Measurements from ENCODE around the gene TPM3. TPM values are rescaled to one million over a fixed set of nuclear protein-coding genes. Genes with fewer than 3 reads are reported as not detected.
"Not testable (repeated sequence)": the region's sequence is repeated elsewhere in the genome, so short reads cannot be mapped to it uniquely, and the experiment has no call there.

Gene TPM3
- total RNA-seq, 2 experiments from 2014 or later = 792 to 805 TPM

- ChIA-PET POLR2A (interaction anchor here (0.9 to 8.4 kb wide), 14 partner anchors 9 to 231 kb away, joined by 3 to 72 read pairs (median 8); partner anchors contain the start of genes NUP210L and RPS27), CTCF (interaction anchor here (1.3 kb wide), 1 partner anchor 50 kb away, joined by 3 read pairs; no protein-coding TSS in a partner anchor)
- Mint-ChIP-seq H3K9me3 (peaks cover 6% of the 10 kb centered on the region), H3K27me3 (no peaks in the 10 kb centered on the region), H3K27ac (peak overlapping the region; percentile 97), H3K36me3 (ENCODE audit: low read depth) (peaks cover 81% of the 10 kb centered on the region), H3K4me1 (peaks cover 74% of the 10 kb centered on the region), H3K4me3 (peak overlapping the region; percentile 92)
- DNase-seq = peak; percentile 72
Measured at GRCh38 chr1:154221278-154222001, 29.5 kb upstream of the TPM3 start.

GRCh38 chr1:154220970-154221277 lies 29.0 kb upstream of the TPM3 start:
- Mint-ChIP-seq H3K9me3 (peaks cover 6% of the 10 kb centered on the region), H3K4me1 (peaks cover 73% of the 10 kb centered on the region), H3K27me3 (no peaks in the 10 kb centered on the region), H3K36me3 (ENCODE audit: low read depth) (peaks cover 76% of the 10 kb centered on the region), H3K27ac (peak overlapping the region; percentile 97), H3K4me3 (peak overlapping the region; percentile 92)
- POLR2A ChIA-PET = interaction anchor here (0.9 to 8.4 kb wide), 18 partner anchors 9 to 298 kb away, joined by 3 to 72 read pairs (median 6); partner anchors contain the start of genes GATAD2B, NUP210L and RPS27
- no peak for DNase-seq
- CTCF ChIA-PET = interaction anchor here (0.8 to 3.6 kb wide), 3 partner anchors 22 to 179 kb away, joined by 3 to 18 read pairs (median 5); no protein-coding TSS in a partner anchor

- H3K4me1 Mint-ChIP-seq = peaks cover 71% of the 10 kb centered on the region
- CTCF ChIA-PET = interaction anchor here (0.8 to 3.6 kb wide), 6 partner anchors 16 to 180 kb away, joined by 3 to 18 read pairs (median 4); no protein-coding TSS in a partner anchor
- POLR2A ChIA-PET = interaction anchor here (0.9 to 8.4 kb wide), 18 partner anchors 10 to 586 kb away, joined by 3 to 72 read pairs (median 6); partner anchors contain the start of genes CHTOP, GATAD2B, NUP210L and RPS27
- H3K9me3 Mint-ChIP-seq = peaks cover 6% of the 10 kb centered on the region
- peaks cover 70% of the 10 kb centered on the region for H3K36me3 Mint-ChIP-seq (ENCODE audit: low read depth)
- H3K27me3 Mint-ChIP-seq = no peaks in the 10 kb centered on the region
- H3K4me3 Mint-ChIP-seq = peak within 1 kb of the TSS; percentile 92
- DNase-seq = peak; percentile 99
- H3K27ac Mint-ChIP-seq = peak within 1 kb of the TSS; percentile 97
Measured at GRCh38 chr1:154220071-154220969, 28.4 kb upstream of the TPM3 start, which contains the start of gene UBAP2L. TSS of gene UBAP2L (plus strand) at chr1:154220955. CDS start at chr1:154225124, 4,169 bp downstream.

- peaks cover 62% of the 10 kb centered on the region for H3K36me3 Mint-ChIP-seq (ENCODE audit: low read depth)
- CTCF ChIA-PET = interaction anchor here (0.9 to 3.6 kb wide), 6 partner anchors 16 to 116 kb away, joined by 3 to 18 read pairs (median 6); no protein-coding TSS in a partner anchor
- peaks cover 6% of the 10 kb centered on the region for H3K9me3 Mint-ChIP-seq
- DNase-seq = no peak
- peak overlapping the region; percentile 88 for H3K27ac Mint-ChIP-seq
- no peaks in the 10 kb centered on the region for H3K27me3 Mint-ChIP-seq
- H3K4me3 Mint-ChIP-seq = peak overlapping the region; percentile 92
- H3K4me1 Mint-ChIP-seq = peaks cover 63% of the 10 kb centered on the region
- POLR2A ChIA-PET = interaction anchor here (1.1 to 8.4 kb wide), 13 partner anchors 9 to 586 kb away, joined by 3 to 72 read pairs (median 11); partner anchors contain the start of genes CHTOP, GATAD2B, NUP210L and RPS27
Measured at GRCh38 chr1:154219541-154219940, 27.6 kb upstream of the TPM3 start.

GRCh38 chr1:154218545-154218944 lies 26.6 kb upstream of the TPM3 start:
- CTCF ChIA-PET = interaction anchor here (0.6 to 3.6 kb wide), 5 partner anchors 20 to 117 kb away, joined by 3 to 18 read pairs (median 6); no protein-coding TSS in a partner anchor
- no peaks in the 10 kb centered on the region for H3K27me3 Mint-ChIP-seq
- H3K36me3 Mint-ChIP-seq (ENCODE audit: low read depth) = peaks cover 64% of the 10 kb centered on the region
- peaks cover 6% of the 10 kb centered on the region for H3K9me3 Mint-ChIP-seq
- peaks cover 59% of the 10 kb centered on the region for H3K4me1 Mint-ChIP-seq
- H3K27ac Mint-ChIP-seq = peak overlapping the region; percentile 27
- H3K4me3 Mint-ChIP-seq = peak overlapping the region; percentile 92
- POLR2A ChIA-PET = interaction anchor here (1.1 to 8.4 kb wide), 10 partner anchors 8 to 168 kb away, joined by 3 to 72 read pairs (median 6); no protein-coding TSS in a partner anchor
- DNase-seq = no peak

GRCh38 chr1:154213274-154213673 lies 21.4 kb upstream of the TPM3 start:
- Mint-ChIP-seq H3K4me3 (no peak overlapping the region), H3K27me3 (no peaks in the 10 kb centered on the region), H3K36me3 (ENCODE audit: low read depth) (peaks cover 53% of the 10 kb centered on the region), H3K4me1 (peaks cover 37% of the 10 kb centered on the region), H3K27ac (peak overlapping the region; percentile 55), H3K9me3 (no peaks in the 10 kb centered on the region)
- POLR2A ChIA-PET = interaction anchor here (1.0 kb wide), 1 partner anchor 45 kb away, joined by 3 read pairs; no protein-coding TSS in a partner anchor
- DNase-seq = no peak
- CTCF ChIA-PET = no interaction called here

GRCh38 chr1:154212083-154212482 lies 20.2 kb upstream of the TPM3 start:
- H3K27ac Mint-ChIP-seq = peak overlapping the region; percentile 64
- DNase-seq = no peak
- H3K27me3 Mint-ChIP-seq = no peaks in the 10 kb centered on the region
- CTCF ChIA-PET = no interaction called here
- no peaks in the 10 kb centered on the region for H3K9me3 Mint-ChIP-seq
- POLR2A ChIA-PET = interaction anchor here (1.0 kb wide), 1 partner anchor 47 kb away, joined by 3 read pairs; no protein-coding TSS in a partner anchor
- peaks cover 48% of the 10 kb centered on the region for H3K36me3 Mint-ChIP-seq (ENCODE audit: low read depth)
- H3K4me3 Mint-ChIP-seq = no peak overlapping the region
- H3K4me1 Mint-ChIP-seq = peaks cover 28% of the 10 kb centered on the region

- Mint-ChIP-seq H3K36me3 (ENCODE audit: low read depth) (peaks cover 55% of the 10 kb centered on the region), H3K9me3 (no peaks in the 10 kb centered on the region), H3K4me1 (peaks cover 26% of the 10 kb centered on the region), H3K4me3 (no peak overlapping the region), H3K27ac (no peak overlapping the region), H3K27me3 (no peaks in the 10 kb centered on the region)
- POLR2A ChIA-PET = no interaction called here
- CTCF ChIA-PET = interaction anchor here (1.4 kb wide), 1 partner anchor 10 kb away, joined by 6 read pairs; no protein-coding TSS in a partner anchor
- no peak for DNase-seq
Measured at GRCh38 chr1:154208677-154209388, 16.9 kb upstream of the TPM3 start.

- Mint-ChIP-seq H3K4me3 (no peak overlapping the region), H3K36me3 (ENCODE audit: low read depth) (peaks cover 43% of the 10 kb centered on the region), H3K4me1 (peaks cover 20% of the 10 kb centered on the region), H3K9me3 (no peaks in the 10 kb centered on the region), H3K27me3 (no peaks in the 10 kb centered on the region), H3K27ac (no peak overlapping the region)
- ChIA-PET CTCF (interaction anchor here (1.2 to 1.4 kb wide), 2 partner anchors 8 to 27 kb away, joined by 3 to 6 read pairs; no protein-coding TSS in a partner anchor), POLR2A (interaction anchor here (0.8 to 1.5 kb wide), 3 partner anchors 11 to 55 kb away, joined by 3 to 6 read pairs (median 3); partner anchors contain the start of gene UBAP2L)
- DNase-seq = no peak
Measured at GRCh38 chr1:154207262-154207661, 15.4 kb upstream of the TPM3 start.

- Mint-ChIP-seq H3K4me1 (peaks cover 17% of the 10 kb centered on the region), H3K36me3 (ENCODE audit: low read depth) (peaks cover 37% of the 10 kb centered on the region), H3K27ac (no peak within 1 kb of the TSS), H3K4me3 (no peak within 1 kb of the TSS), H3K9me3 (no peaks in the 10 kb centered on the region), H3K27me3 (no peaks in the 10 kb centered on the region)
- no peak for DNase-seq
- POLR2A ChIA-PET = no interaction called here
- CTCF ChIA-PET = no interaction called here
Measured at GRCh38 chr1:154206196-154206595, 14.3 kb upstream of the TPM3 start, which contains the start of gene CFAP141. TSS of gene CFAP141 (minus strand) at chr1:154206333. CDS start at chr1:154206307, 26 bp downstream.

- DNase-seq, H3K4me3 Mint-ChIP-seq, CTCF ChIA-PET, POLR2A ChIA-PET, H3K9me3 Mint-ChIP-seq, H3K27ac Mint-ChIP-seq, H3K27me3 Mint-ChIP-seq: not testable (repeated sequence)
- H3K36me3 Mint-ChIP-seq (ENCODE audit: low read depth) = peaks cover 37% of the 10 kb centered on the region
- peaks cover 17% of the 10 kb centered on the region for H3K4me1 Mint-ChIP-seq
Measured at GRCh38 chr1:154205778-154206177, 13.9 kb upstream of the TPM3 start.

GRCh38 chr1:154199563-154199879 lies 7.6 kb upstream of the TPM3 start:
- no peaks in the 10 kb centered on the region for H3K9me3 Mint-ChIP-seq
- CTCF ChIA-PET = interaction anchor here (0.8 to 2.9 kb wide), 19 partner anchors 9 to 145 kb away, joined by 3 to 19 read pairs (median 4); partner anchors contain the start of genes HAX1 and UBAP2L
- no peak overlapping the region for H3K27ac Mint-ChIP-seq
- no peaks in the 10 kb centered on the region for H3K36me3 Mint-ChIP-seq (ENCODE audit: low read depth)
- DNase-seq = no peak
- POLR2A ChIA-PET = interaction anchor here (1.0 to 2.1 kb wide), 7 partner anchors 15 to 135 kb away, joined by 3 to 11 read pairs (median 4); a partner anchor contains a TSS
- H3K27me3 Mint-ChIP-seq = peaks cover 9% of the 10 kb centered on the region
- H3K4me3 Mint-ChIP-seq = no peak overlapping the region
- no peaks in the 10 kb centered on the region for H3K4me1 Mint-ChIP-seq
